K562 (cell line): ENCODE measurements around the gene PRKAR2B. TPM values are rescaled to one million over a fixed set of nuclear protein-coding genes. Genes with fewer than 3 reads are reported as not detected.
A peak's percentile ranks its signal among the peaks of the same experiment; 100 is the strongest.

ENCODE experiments used
- BRCA1 ChIP-seq, 2 experiments: fragments of 450-650 bp in 1 of 2; sonication (generic) in 1 of 2; formaldehyde crosslinking in 1 of 2; IDR thresholded peaks; 2 replicates each; pipeline versions ENCODE4 v1.5.0 to v1.6.1; 2017 to 2020; ENCODE audit warnings: mild to moderate bottlenecking in 1 of 2, missing genetic modification reagents in 1 of 2
- CBFA2T2 ChIP-seq: fragments of 450-650 bp; conservative IDR thresholded peaks from 2 replicates; pipeline ENCODE4 v1.6.1; 2017; ENCODE audit warnings: mild to moderate bottlenecking
- CBX8 ChIP-seq: fragments of 200-600 bp; sonication (generic); IDR thresholded peaks from 2 replicates; pipeline ENCODE4 v1.6.1; 2012; ENCODE audit warnings: borderline replicate concordance, mixed run types, low read depth, mild to moderate bottlenecking, moderate library complexity, mixed read lengths, low read length, control low read depth, inconsistent platforms; ENCODE audit not compliant: poor library complexity, severe bottlenecking; ENCODE audit errors: extremely low read depth
- E2F1 ChIP-seq: sonication (generic); formaldehyde crosslinking; IDR thresholded peaks from 2 replicates; pipeline ENCODE4 v1.8.1; 2023; ENCODE audit warnings: mild to moderate bottlenecking, missing genetic modification reagents, moderate library complexity
- ELF1 ChIP-seq: fragments of 200-800 bp; sonication (Bioruptor generic); IDR thresholded peaks from 2 replicates; pipeline ENCODE4 v1.6.1; 2016; ENCODE audit warnings: missing genetic modification characterization, missing compliant biosample characterization
- ELF2 ChIP-seq: fragments of 250-450 bp; sonication (Bioruptor Pico); IDR thresholded peaks from 2 replicates; pipeline ENCODE4 v1.5.0; 2021; ENCODE audit warnings: mild to moderate bottlenecking
- FIP1L1 ChIP-seq: fragments of 200-400 bp; formaldehyde crosslinking; IDR thresholded peaks from 2 replicates; pipeline ENCODE4 v1.6.1; 2018; ENCODE audit warnings: mild to moderate bottlenecking, low read depth, low read length; ENCODE audit not compliant: poor library complexity, severe bottlenecking
- GABPA ChIP-seq: fragments of 200-800 bp; sonication (Bioruptor generic); conservative IDR thresholded peaks from 2 replicates; pipeline ENCODE4 v1.6.1; 2016; ENCODE audit warnings: low read depth, missing genetic modification characterization, missing compliant biosample characterization
- HIVEP1 ChIP-seq: fragments of 250-450 bp; sonication (Bioruptor Pico); IDR thresholded peaks from 2 replicates; pipeline ENCODE4 v1.4.0; 2020; ENCODE audit warnings: mild to moderate bottlenecking
- HLTF ChIP-seq: fragments of 450-650 bp; IDR thresholded peaks from 2 replicates; pipeline ENCODE4 v1.6.1; 2016
- KAT2B ChIP-seq: IDR thresholded peaks from one replicate; pipeline ENCODE4 v1.6.1; 2012; ENCODE audit warnings: low read depth, mild to moderate bottlenecking, control low read depth, inconsistent platforms, low read length, moderate library complexity
- KLF13 ChIP-seq: fragments of 450-650 bp; IDR thresholded peaks from 2 replicates; pipeline ENCODE4 v1.6.1; 2016; ENCODE audit warnings: missing genetic modification characterization, low read depth, mild to moderate bottlenecking, missing compliant biosample characterization, moderate library complexity, borderline replicate concordance
- NCOR1 ChIP-seq: fragments of 450-650 bp; IDR thresholded peaks from 2 replicates; pipeline ENCODE4 v1.6.1; 2016; ENCODE audit warnings: mild to moderate bottlenecking, moderate library complexity
- NR3C1 ChIP-seq: sonication (generic); formaldehyde crosslinking; IDR thresholded peaks from 2 replicates; pipeline ENCODE4 v1.8.1; 2022; ENCODE audit warnings: missing genetic modification reagents
- PTRF ChIP-seq: fragments of 450-650 bp; IDR thresholded peaks from 2 replicates; pipeline ENCODE4 v1.6.1; 2016; ENCODE audit warnings: mild to moderate bottlenecking, missing genetic modification characterization, missing compliant biosample characterization
- SIN3B ChIP-seq: fragments of 450-650 bp; IDR thresholded peaks from 2 replicates; pipeline ENCODE4 v1.6.1; 2017; ENCODE audit warnings: low read depth, mild to moderate bottlenecking, moderate library complexity
- TGIF2 ChIP-seq: sonication (generic); formaldehyde crosslinking; IDR thresholded peaks from 2 replicates; pipeline ENCODE4 v1.8.1; 2022; ENCODE audit warnings: mild to moderate bottlenecking, missing genetic modification reagents, moderate library complexity
- TSC22D4 ChIP-seq: fragments of 450-650 bp; IDR thresholded peaks from 2 replicates; pipeline ENCODE4 v1.6.1; 2016; ENCODE audit warnings: missing genetic modification characterization, missing biosample characterization, control low read depth
- WHSC1 ChIP-seq: IDR thresholded peaks from one replicate; pipeline ENCODE4 v1.6.1; 2012; ENCODE audit warnings: low read length, control low read depth, inconsistent platforms
- YBX1 ChIP-seq: fragments of 450-650 bp; IDR thresholded peaks from 2 replicates; pipeline ENCODE4 v1.7.1; 2016; ENCODE audit warnings: mild to moderate bottlenecking
- ZNF133 ChIP-seq: fragments of 250-450 bp; sonication (Bioruptor Pico); IDR thresholded peaks from 2 replicates; pipeline ENCODE4 v1.4.0; 2020; ENCODE audit warnings: mild to moderate bottlenecking
- ZNF561 ChIP-seq: fragments of 450-650 bp; formaldehyde crosslinking; conservative IDR thresholded peaks from 2 replicates; pipeline ENCODE4 v1.4.0; 2020; ENCODE audit warnings: mild to moderate bottlenecking, moderate library complexity
- ZNF584 ChIP-seq: fragments of 200-800 bp; sonication (Bioruptor generic); IDR thresholded peaks from 2 replicates; pipeline ENCODE4 v1.6.1; 2016; ENCODE audit warnings: low read depth, mild to moderate bottlenecking, missing genetic modification characterization, missing compliant biosample characterization
- ZNF740 ChIP-seq, 3 experiments: fragments of 200-800 bp in 1 of 3; sonication (Bioruptor generic) in 1 of 3; sonication (generic) in 1 of 3; formaldehyde crosslinking in 1 of 3; IDR thresholded peaks; 2 replicates each; pipeline versions ENCODE4 v1.6.1 to v1.8.0; 2016 to 2022; ENCODE audit warnings: mild to moderate bottlenecking in 2 of 3, missing compliant biosample characterization in 2 of 3, missing genetic modification characterization in 2 of 3, missing genetic modification reagents in 1 of 3
- ZNF785 ChIP-seq: fragments of 250-450 bp; sonication (Bioruptor Pico); IDR thresholded peaks from 2 replicates; pipeline ENCODE4 v1.4.0; 2020; ENCODE audit warnings: mild to moderate bottlenecking
- polyA plus RNA-seq, 8 experiments: library from polyadenylated mRNA; depleted of rRNA in 4 of 8; stranded (reverse) in 5 of 8; unstranded in 3 of 8; fragments of >200 nt; fragmentation: Nextera tagmentation in 2 of 8; fragmentation: Illumina TruSeq in 1 of 8; extraction: Ambion mirVana in 2 of 8; extraction: Trizol in 1 of 8; gene quantifications; 2 replicates each; pipeline versions ENCODE4 v1.2.1 to v1.2.3, GENCODE V29; 2011 to 2014; ENCODE audit warnings: inconsistent platforms in 1 of 8, missing spikeins in 1 of 8
- total RNA-seq, 7 experiments: library from RNA; depleted of rRNA in 6 of 7; stranded (reverse); fragments of >200 nt in 6 of 7; fragmentation: Illumina TruSeq in 2 of 7; extraction: Trizol in 2 of 7; gene quantifications; 2 replicates each; pipeline versions ENCODE4 v1.2.1 to v1.2.3, GENCODE V29; 2011 to 2021; ENCODE audit warnings: low replicate concordance in 1 of 7
- TF ChIP-seq, protein P1 (sequence below), 3 experiments: IDR thresholded peaks in 2 of 3; conservative IDR thresholded peaks in 1 of 3; 2 replicates each; pipeline ENCODE4 v1.5.1; 2011 to 2012; ENCODE audit warnings: low read length in 3 of 3, mild to moderate bottlenecking in 3 of 3, control low read depth in 2 of 3, improper control_type of control experiment in 1 of 3, inconsistent platforms in 1 of 3, low read depth in 1 of 3, mixed read lengths in 1 of 3, moderate library complexity in 1 of 3; ENCODE audit not compliant: insufficient read depth in 2 of 3

Gene PRKAR2B
- total and polyA plus RNA-seq, 9 of the 15 experiments (the other 6 are each of a cell fraction or from before 2014, with no cell fraction given): 59.0 to 173 (median 129) TPM

DNA sequence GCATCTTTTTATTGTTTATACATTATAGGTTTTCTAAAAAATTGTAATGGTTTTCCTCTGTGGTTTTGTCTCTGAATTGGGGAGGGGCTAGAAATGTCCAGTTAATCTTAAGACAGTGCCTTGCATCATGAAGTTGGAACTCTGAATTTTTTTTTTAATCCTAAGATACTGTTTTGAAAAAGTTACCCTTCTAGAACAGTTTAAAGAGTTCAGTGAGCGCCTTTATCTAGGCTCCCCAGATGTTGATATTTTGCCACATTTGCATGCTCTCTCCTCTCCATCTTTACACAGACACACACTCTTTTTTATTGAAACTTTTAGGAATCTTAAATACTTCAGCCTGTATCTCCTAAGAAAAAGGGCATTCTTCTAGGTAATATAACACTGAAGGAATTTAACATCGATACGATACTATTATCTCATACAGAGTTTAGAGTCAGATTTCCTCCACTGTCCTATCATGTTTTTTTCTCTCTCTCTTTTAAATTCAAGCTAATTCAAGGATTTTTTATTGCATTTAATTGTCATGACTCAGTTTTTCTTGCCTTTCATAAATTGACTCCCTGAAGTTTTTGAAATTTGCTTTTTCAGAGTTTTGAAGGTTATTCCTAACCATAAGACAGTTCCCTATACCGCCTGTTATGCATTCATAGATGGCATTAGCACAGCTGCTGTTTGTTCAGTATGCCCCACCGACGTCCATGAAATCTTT is 31.5 kb downstream of the PRKAR2B start (continued):
- no peak for TF ChIP-seq ZNF740 (CRISPR knock-in tag; IDR thresholded peaks at IDR 0.05)
- no peak for TF ChIP-seq ZNF740 (tag; IDR thresholded peaks at IDR 0.05)
- TF ChIP-seq ZNF584 (CRISPR knock-in tag): 0 out of 2 replicates have a peak, but pooled peaks have one; percentile 23
- TF ChIP-seq ZNF133 (CRISPR knock-in tag): no peak
- TF ChIP-seq CBX8: no peak
- peak; percentile 26; the same call in 1 of the 2 replicates for TF ChIP-seq ELF1 (tag)
- TF ChIP-seq NR3C1 (CRISPR knock-in tag): no peak
- no peak for TF ChIP-seq YBX1
- no peak; the same call in 1 of the 2 replicates for TF ChIP-seq CBFA2T2
- no peak for TF ChIP-seq FIP1L1
- TF ChIP-seq PTRF (tag): no peak
- no peak for TF ChIP-seq BRCA1 (IDR thresholded peaks at IDR 0.05)
- no peak for TF ChIP-seq BRCA1 (CRISPR knock-in tag; IDR thresholded peaks at IDR 0.05)
- no peak for TF ChIP-seq ZNF561 (CRISPR knock-in tag)
- no peak for TF ChIP-seq TSC22D4 (tag)
- no peak for TF ChIP-seq KAT2B
- TF ChIP-seq KLF13 (tag): no peak
- TF ChIP-seq WHSC1: no peak
- TF ChIP-seq, protein P1, sequence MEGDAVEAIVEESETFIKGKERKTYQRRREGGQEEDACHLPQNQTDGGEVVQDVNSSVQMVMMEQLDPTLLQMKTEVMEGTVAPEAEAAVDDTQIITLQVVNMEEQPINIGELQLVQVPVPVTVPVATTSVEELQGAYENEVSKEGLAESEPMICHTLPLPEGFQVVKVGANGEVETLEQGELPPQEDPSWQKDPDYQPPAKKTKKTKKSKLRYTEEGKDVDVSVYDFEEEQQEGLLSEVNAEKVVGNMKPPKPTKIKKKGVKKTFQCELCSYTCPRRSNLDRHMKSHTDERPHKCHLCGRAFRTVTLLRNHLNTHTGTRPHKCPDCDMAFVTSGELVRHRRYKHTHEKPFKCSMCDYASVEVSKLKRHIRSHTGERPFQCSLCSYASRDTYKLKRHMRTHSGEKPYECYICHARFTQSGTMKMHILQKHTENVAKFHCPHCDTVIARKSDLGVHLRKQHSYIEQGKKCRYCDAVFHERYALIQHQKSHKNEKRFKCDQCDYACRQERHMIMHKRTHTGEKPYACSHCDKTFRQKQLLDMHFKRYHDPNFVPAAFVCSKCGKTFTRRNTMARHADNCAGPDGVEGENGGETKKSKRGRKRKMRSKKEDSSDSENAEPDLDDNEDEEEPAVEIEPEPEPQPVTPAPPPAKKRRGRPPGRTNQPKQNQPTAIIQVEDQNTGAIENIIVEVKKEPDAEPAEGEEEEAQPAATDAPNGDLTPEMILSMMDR (IDR thresholded peaks at IDR 0.05 in 2 of 3, conservative IDR thresholded peaks at IDR 0.05 in 1 of 3; ENCODE audit: insufficient read depth in 2 of 3, low read depth in 1 of 3, low read length in 3 of 3): no peak
- TF ChIP-seq TGIF2 (CRISPR knock-in tag): no peak
- TF ChIP-seq ELF2 (CRISPR knock-in tag): no peak
- TF ChIP-seq HLTF: no peak
- TF ChIP-seq SIN3B: no peak
- no peak for TF ChIP-seq ZNF785 (CRISPR knock-in tag)
- TF ChIP-seq GABPA: no peak
- peak; percentile 73 for TF ChIP-seq NCOR1
- no peak for TF ChIP-seq HIVEP1 (CRISPR knock-in tag)
- no peak for TF ChIP-seq E2F1 (CRISPR knock-in tag)
